Activated CD4-positive, alpha-beta T cell treated with anti-CD3 and anti-CD28 coated beads for 36 hours (primary cell): ENCODE results near the gene PLEKHG5. TPM values are rescaled to one million over a fixed set of nuclear protein-coding genes. Genes with fewer than 3 reads are reported as not detected.
"Not testable (repeated sequence)": the region's sequence is repeated elsewhere in the genome, so short reads cannot be mapped to it uniquely, and the experiment has no call there.

Experiments used
- ATAC-seq: fragments of 200-7000 bp; cut with Tn5 transposase; one replicate; pipeline ENCODE4 v1.10.0; 2021; ENCODE audit warnings: mild to moderate bottlenecking, moderate library complexity
- CTCF ChIA-PET: fragments of 350-600 bp; sonication (Branson Sonifier 250); formaldehyde crosslinking; loops from one replicate; lab custom pipeline; 2021; ENCODE audit warnings: antibody characterized with exemption; lab: Charles Lee
- POLR2A ChIA-PET: fragments of 350-600 bp; sonication (Branson Sonifier 250); formaldehyde crosslinking; loops from one replicate; lab custom pipeline; 2021; ENCODE audit warnings: antibody characterized with exemption, inconsistent platforms; lab: Charles Lee
- DNase-seq: peaks from one replicate; pipeline ENCODE4 v3.0.0-alpha.2; 2020
- H3K27ac Mint-ChIP-seq: one replicate; pipeline ENCODE4 v1.8.0; 2021; ENCODE audit warnings: mixed read lengths
- H3K27me3 Mint-ChIP-seq: one replicate; pipeline ENCODE4 v1.8.0; 2021; ENCODE audit warnings: mixed read lengths
- H3K36me3 Mint-ChIP-seq: one replicate; pipeline ENCODE4 v1.8.0; 2021; ENCODE audit warnings: low read depth, mixed read lengths
- H3K4me1 Mint-ChIP-seq: one replicate; pipeline ENCODE4 v1.8.0; 2021; ENCODE audit warnings: mixed read lengths
- H3K4me3 Mint-ChIP-seq: one replicate; pipeline ENCODE4 v1.8.0; 2021; ENCODE audit warnings: mild to moderate bottlenecking, moderate library complexity, mixed read lengths
- H3K9me3 Mint-ChIP-seq: one replicate; pipeline ENCODE4 v1.8.0; 2021; ENCODE audit warnings: low read depth, mixed read lengths
- intact Hi-C, 2 experiments: fragments of 100-400 bp; cut with DNase I in 1 of 2; cut with micrococcal nuclease in 1 of 2; formaldehyde crosslinking; loops; one replicate each; pipeline versions ENCODE4 v1.14.2 to v1.15.1; 2022 to 2024; cut with DNase I, micrococcal nuclease
- total RNA-seq, 2 experiments: library from RNA; stranded (reverse); gene quantifications; one replicate each; pipeline ENCODE4 v1.2.3, GENCODE V29; 2021

PLEKHG5 gene
- total RNA-seq, 2 experiments from 2014 or later: 0.76 to 1.1 TPM

DNA sequence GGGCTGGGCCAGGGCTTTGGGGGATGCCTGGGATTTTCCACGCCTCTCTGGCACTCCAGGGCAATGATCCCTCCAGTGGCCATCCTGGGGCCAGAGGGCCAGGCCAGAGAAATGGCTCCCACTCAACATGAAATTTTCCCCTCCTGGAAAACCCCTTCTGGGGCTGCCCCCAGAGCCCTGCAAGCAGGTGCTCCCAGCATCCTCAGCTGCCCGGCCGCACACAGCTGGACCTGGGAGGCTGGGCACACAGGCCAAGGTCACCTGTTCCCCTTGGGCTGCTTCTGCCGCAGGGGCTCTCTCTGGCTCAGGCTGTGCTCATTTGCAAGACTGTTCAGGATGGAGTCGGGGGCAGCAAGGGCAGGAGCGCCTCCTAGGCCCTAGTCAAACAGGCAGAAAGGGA, 63.0 kb downstream of the PLEKHG5 start:
- H3K36me3 Mint-ChIP-seq, intact Hi-C loops, ATAC-seq, H3K9me3 Mint-ChIP-seq, H3K27ac Mint-ChIP-seq, CTCF ChIA-PET, POLR2A ChIA-PET, H3K4me3 Mint-ChIP-seq, DNase-seq, H3K4me1 Mint-ChIP-seq: not testable (repeated sequence)
- H3K27me3 Mint-ChIP-seq: peaks cover 15% of the 10 kb centered on the region

GRCh38 chr1:6427441-6428390, 63.8 kb downstream of the PLEKHG5 start:
- Mint-ChIP-seq H3K4me1 (peaks cover 9% of the 10 kb centered on the region), H3K9me3 (no peaks in the 10 kb centered on the region), H3K4me3 (no peak overlapping the region), H3K27me3 (peaks cover 18% of the 10 kb centered on the region), H3K27ac (no peak overlapping the region), H3K36me3 (no peaks in the 10 kb centered on the region)
- ATAC-seq (no peak), DNase-seq (no peak)
- intact Hi-C loops: no loop called here
- ChIA-PET POLR2A (no interaction called here), CTCF (interaction anchor here (0.6 to 2.6 kb wide), 3 partner anchors 10 to 502 kb away, joined by 3 to 16 read pairs (median 3); no protein-coding TSS in a partner anchor)

- Mint-ChIP-seq H3K36me3 (no peaks in the 10 kb centered on the region), H3K27me3 (peaks cover 20% of the 10 kb centered on the region), H3K4me3 (no peak overlapping the region), H3K27ac (no peak overlapping the region), H3K4me1 (peaks cover 9% of the 10 kb centered on the region), H3K9me3 (no peaks in the 10 kb centered on the region)
- ATAC-seq (no peak), DNase-seq (no peak)
- ChIA-PET POLR2A (no interaction called here), CTCF (interaction anchor here (0.6 to 2.6 kb wide), 2 partner anchors 11 to 66 kb away, joined by 3 to 16 read pairs; no protein-coding TSS in a partner anchor)
- intact Hi-C loops: no loop called here
Observed at GRCh38 chr1:6426972-6427350, 64.5 kb downstream of the PLEKHG5 start.

DNA sequence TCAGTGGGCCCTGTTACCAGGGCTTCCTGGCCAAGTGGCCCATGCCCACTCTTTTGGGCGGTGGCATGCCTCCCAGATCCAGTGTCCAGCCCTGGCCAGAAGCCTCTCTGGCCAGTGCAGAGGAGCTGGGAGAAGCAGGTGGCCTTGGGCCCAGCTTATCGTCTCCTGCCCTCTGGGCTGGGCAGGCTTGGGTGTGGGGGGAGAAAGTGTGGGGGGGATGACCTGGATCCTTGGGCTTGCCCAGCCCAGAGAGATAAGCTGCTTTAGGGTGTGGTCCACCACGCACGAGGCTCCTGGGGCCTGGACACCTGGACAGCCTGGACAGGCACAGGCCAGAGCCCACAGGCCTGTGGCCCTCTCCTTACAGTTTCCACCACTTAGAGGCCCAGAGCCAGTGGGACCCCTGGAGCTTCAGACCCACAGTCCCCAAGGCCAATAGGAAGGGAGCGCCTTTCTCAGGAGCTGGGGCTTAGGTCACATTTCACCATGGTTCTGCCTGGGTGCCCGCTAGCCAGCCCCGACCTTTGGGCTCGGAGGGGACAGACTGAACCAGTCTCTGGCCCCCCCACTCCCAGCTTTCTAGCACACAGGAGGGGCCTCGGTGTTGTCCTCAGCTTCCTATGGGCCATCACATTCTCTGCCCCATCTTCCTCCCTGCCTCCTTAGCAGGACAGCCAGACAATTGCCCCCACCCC, 65.0 kb downstream of the PLEKHG5 start:
- intact Hi-C loops: no loop called here
- no peaks in the 10 kb centered on the region for H3K36me3 Mint-ChIP-seq
- no peak for ATAC-seq
- no peak for DNase-seq
- H3K4me3 Mint-ChIP-seq: no peak overlapping the region
- no peak overlapping the region for H3K27ac Mint-ChIP-seq
- no peaks in the 10 kb centered on the region for H3K9me3 Mint-ChIP-seq
- H3K27me3 Mint-ChIP-seq: peaks cover 24% of the 10 kb centered on the region
- ChIA-PET POLR2A (no interaction called here), CTCF (interaction anchor here (0.6 to 2.6 kb wide), 3 partner anchors 8 to 67 kb away, joined by 3 to 16 read pairs (median 3); no protein-coding TSS in a partner anchor)
- H3K4me1 Mint-ChIP-seq: peaks cover 9% of the 10 kb centered on the region

DNA sequence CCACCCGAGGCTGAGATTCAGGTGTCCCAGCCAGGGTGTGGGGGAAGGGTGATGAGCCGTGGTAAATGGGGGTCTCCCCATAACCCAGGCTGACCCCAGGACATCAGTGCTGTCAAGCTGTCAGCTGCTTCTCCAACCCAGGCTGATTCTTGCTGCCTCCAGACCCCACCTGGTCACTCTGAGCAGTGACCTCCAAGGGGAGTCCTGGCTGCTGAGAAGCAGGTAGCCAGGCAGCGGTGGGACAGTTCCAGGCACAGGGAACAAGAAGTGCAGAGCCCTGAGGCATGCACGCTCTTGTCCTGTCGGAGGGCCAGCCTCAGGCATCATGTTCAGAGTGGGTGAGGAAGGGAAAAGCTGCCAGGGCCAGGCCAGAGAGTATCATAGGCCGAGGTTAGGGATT, 65.8 kb downstream of the PLEKHG5 start:
- ChIA-PET POLR2A (no interaction called here), CTCF (interaction anchor here (0.7 to 2.6 kb wide), 2 partner anchors 9 to 12 kb away, joined by 3 to 16 read pairs; no protein-coding TSS in a partner anchor)

GRCh38 chr1:6424619-6425593, 66.6 kb downstream of the PLEKHG5 start, which contains the start of gene ESPN:
ESPN (plus strand) TSS chr1:6424776; CDS start chr1:6424956, 180 bp downstream.
- Mint-ChIP-seq H3K27ac (no peak within 1 kb of the TSS), H3K4me1 (peaks cover 9% of the 10 kb centered on the region), H3K27me3 (peaks cover 34% of the 10 kb centered on the region), H3K9me3 (no peaks in the 10 kb centered on the region), H3K4me3 (peak within 1 kb of the TSS; percentile 7), H3K36me3 (no peaks in the 10 kb centered on the region)
- POLR2A ChIA-PET: no interaction called here
- CTCF ChIA-PET: interaction anchor here (0.6 to 2.6 kb wide), 2 partner anchors 13 to 178 kb away, joined by 3 to 16 read pairs; no protein-coding TSS in a partner anchor
- intact Hi-C loops: loop anchor here (2.0 to 5.0 kb wide), 2 partner anchors 14 to 178 kb away; no protein-coding TSS in a partner anchor
- no peak for DNase-seq
- ATAC-seq: no peak

More for the DNA sequence above, 65.8 kb downstream of the PLEKHG5 start:
- H3K4me1 Mint-ChIP-seq: peaks cover 9% of the 10 kb centered on the region
- H3K4me3 Mint-ChIP-seq: no peak overlapping the region
- H3K36me3 Mint-ChIP-seq: no peaks in the 10 kb centered on the region
- ATAC-seq: no peak
- peaks cover 30% of the 10 kb centered on the region for H3K27me3 Mint-ChIP-seq
- H3K27ac Mint-ChIP-seq: no peak overlapping the region
- no peaks in the 10 kb centered on the region for H3K9me3 Mint-ChIP-seq
- no peak for DNase-seq
- intact Hi-C loops: loop anchor here in 1 of 2 experiments (2.0 kb wide), 1 partner anchor 13 kb away; no protein-coding TSS in a partner anchor

- no peak overlapping the region for H3K27ac Mint-ChIP-seq
- H3K27me3 Mint-ChIP-seq: peaks cover 35% of the 10 kb centered on the region
- peak overlapping the region; percentile 7 for H3K4me3 Mint-ChIP-seq
- peaks cover 11% of the 10 kb centered on the region for H3K4me1 Mint-ChIP-seq
- intact Hi-C loops: loop anchor here (1.0 to 5.0 kb wide), 5 partner anchors 14 to 177 kb away; no protein-coding TSS in a partner anchor
- no peak for DNase-seq
- no peak for ATAC-seq
- H3K9me3 Mint-ChIP-seq: no peaks in the 10 kb centered on the region
- CTCF ChIA-PET: interaction anchor here (0.6 to 6.6 kb wide), 23 partner anchors 10 to 257 kb away, joined by 3 to 55 read pairs (median 6); partner anchors contain the start of genes HES3 and RNF207
- POLR2A ChIA-PET: no interaction called here
- no peaks in the 10 kb centered on the region for H3K36me3 Mint-ChIP-seq
Observed at GRCh38 chr1:6424000-6424565, 67.4 kb downstream of the PLEKHG5 start.

DNA sequence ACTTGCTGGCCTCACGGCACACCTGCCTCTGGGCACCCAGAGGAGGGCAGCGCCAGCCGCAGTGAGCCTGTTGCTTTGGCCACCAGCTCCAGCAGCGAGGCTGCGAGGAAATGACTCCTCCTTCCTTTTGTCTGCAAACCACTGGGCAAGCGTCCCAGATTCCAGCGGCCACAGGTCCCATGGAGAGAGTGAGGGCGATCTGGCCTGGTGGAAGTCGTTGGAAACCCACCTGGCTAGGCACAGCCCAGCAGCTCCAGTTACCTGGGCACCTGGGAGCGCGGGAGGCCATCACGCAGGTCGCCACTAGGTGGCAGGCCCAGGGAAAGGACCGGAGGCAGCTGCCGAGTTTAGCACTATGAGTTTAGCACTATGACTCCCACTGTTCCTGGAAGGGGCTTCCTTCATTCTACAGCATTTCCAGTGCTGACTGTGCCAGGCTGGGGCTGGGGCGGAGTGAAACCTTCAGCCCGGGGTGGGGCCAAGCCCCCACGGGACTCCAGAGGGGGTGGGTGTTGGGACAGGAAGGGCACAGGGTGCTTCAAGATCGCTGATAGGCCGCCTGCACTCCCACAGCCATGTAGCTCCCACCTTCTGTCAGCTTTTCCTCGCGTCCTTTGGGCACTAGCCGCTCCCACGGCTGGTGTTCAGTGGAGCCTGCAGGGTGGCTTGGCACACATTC, 68.0 kb downstream of the PLEKHG5 start:
- peaks cover 36% of the 10 kb centered on the region for H3K27me3 Mint-ChIP-seq
- H3K36me3 Mint-ChIP-seq: no peaks in the 10 kb centered on the region
- peak; percentile 87 for DNase-seq
- POLR2A ChIA-PET: interaction anchor here (0.6 kb wide), 1 partner anchor 125 kb away, joined by 3 read pairs; no protein-coding TSS in a partner anchor
- CTCF ChIA-PET: interaction anchor here (0.6 to 6.6 kb wide), 32 partner anchors 9 to 258 kb away, joined by 3 to 55 read pairs (median 6); partner anchors contain the start of genes HES3 and RNF207
- intact Hi-C loops: loop anchor here in 1 of 2 experiments (1.0 to 5.0 kb wide), 4 partner anchors 15 to 176 kb away; no protein-coding TSS in a partner anchor
- ATAC-seq: peak; percentile 83
- peak overlapping the region; percentile 7 for H3K4me3 Mint-ChIP-seq
- H3K9me3 Mint-ChIP-seq: no peaks in the 10 kb centered on the region
- H3K4me1 Mint-ChIP-seq: peaks cover 12% of the 10 kb centered on the region
- H3K27ac Mint-ChIP-seq: no peak overlapping the region

DNA sequence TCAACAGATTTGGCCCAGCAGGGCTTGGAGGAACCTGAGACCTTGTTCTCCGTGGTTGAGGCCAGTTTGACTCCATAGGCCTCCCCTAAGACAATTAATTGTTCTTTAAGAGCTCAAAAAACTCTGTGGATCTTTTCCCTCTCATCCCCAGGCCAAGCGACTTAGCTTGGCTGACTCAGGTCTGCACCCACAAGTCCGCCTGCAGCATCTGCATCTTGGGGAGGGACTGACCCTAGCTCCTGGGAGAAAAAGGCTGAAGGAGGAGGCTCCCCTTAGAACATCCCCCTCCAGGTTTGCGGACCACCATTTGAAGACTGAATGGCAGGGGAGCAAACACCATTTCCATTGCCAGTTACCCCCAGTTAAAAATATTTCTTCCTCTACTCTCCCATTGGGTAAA, 70.2 kb downstream of the PLEKHG5 start:
- Mint-ChIP-seq H3K4me1 (peaks cover 12% of the 10 kb centered on the region), H3K36me3 (no peaks in the 10 kb centered on the region), H3K4me3 (no peak overlapping the region), H3K27me3 (peaks cover 51% of the 10 kb centered on the region), H3K27ac (no peak overlapping the region), H3K9me3 (no peaks in the 10 kb centered on the region)
- ATAC-seq (no peak), DNase-seq (no peak)
- CTCF ChIA-PET: interaction anchor here (0.6 to 6.6 kb wide), 7 partner anchors 10 to 189 kb away, joined by 3 to 55 read pairs (median 7); partner anchors contain the start of genes ACOT7 and HES3
- intact Hi-C loops: loop anchor here in 1 of 2 experiments (5.0 kb wide), 1 partner anchor 174 kb away; no protein-coding TSS in a partner anchor
- POLR2A ChIA-PET: no interaction called here
